HT-29 (cell line): Measurements from ENCODE around the gene EHBP1L1. TPM values are rescaled to one million over a fixed set of nuclear protein-coding genes. Genes with fewer than 3 reads are reported as not detected.

Experiments used
- DNase-seq: peaks from one replicate; pipeline ENCODE4 v3.0.0-alpha.2; 2015; ENCODE audit warnings: low spot score
- total RNA-seq: library from RNA; depleted of rRNA; stranded (reverse); fragments of >200 nt; shearing (Covaris generic); gene quantifications from 2 replicates; pipeline ENCODE4 v1.2.3, GENCODE V29; 2014

Gene EHBP1L1
- total RNA-seq, 1 experiment from 2014 or later, result 149 TPM

DNA sequence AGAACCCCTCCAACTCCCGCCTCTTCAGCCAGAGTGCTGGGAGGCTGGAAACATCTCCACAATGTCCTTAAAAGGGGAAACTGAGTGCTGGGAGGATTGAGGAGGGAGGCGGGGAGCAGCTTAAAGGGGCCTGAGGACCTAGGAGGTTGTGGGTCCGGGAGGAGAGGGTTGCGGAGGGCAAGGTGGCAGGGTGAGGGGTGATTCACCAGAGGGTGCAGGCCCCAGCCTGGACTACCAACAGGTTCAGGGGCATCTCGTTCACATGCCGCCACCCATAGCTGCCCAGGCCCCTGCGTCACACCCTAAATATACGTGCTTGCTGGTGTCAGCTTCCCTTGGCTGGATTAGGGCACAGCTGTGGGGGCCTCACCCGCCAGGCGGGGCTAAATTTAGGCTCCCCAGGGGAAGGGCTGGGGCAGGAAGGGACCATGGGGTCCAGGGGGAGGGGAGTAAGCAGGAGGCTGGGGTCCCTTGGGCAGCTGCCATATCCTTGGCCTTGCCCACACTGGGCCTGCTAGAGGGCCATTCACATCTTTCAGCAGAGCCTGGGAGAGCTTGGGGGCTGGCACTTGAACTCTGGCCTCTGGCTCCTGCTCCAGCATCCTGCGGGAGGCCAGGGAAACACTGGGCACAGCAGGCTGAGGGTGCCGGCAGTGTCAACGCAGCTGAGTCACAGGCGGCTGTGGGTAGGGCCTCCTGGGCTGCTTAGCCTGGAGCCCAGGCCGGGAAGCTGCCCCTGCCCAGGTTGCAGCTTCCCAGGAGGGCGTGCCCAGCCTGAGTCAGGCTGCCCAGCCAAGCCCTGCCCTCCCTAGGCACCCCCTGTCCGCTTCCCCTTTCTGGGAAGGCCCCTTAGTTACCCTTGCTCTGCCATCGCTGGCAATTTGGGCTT is 1.3 kb downstream of the EHBP1L1 start:
- peak; percentile 79 for DNase-seq

GRCh38 chr11:65577756-65578109 is 1.9 kb downstream of the EHBP1L1 start:
- no peak for DNase-seq

DNA sequence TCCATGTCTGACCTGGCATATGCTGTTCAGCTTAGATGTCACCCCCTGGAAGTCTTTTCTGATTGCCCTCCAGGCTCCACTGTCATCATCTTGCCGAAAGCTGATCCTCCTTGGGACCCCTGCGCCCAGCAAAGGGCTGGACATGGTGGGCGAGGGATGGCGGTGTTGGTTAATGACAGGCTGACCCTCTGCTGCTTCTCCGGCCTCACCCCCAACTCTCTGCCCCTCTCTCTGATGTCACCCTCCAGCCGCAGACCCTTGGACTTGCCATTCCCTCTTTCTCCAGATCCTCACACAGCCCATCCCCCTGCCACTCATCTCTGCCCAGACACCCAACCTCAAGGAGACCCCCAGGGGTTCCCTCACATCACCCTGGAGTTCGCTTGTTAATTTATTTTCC is 2.3 kb downstream of the EHBP1L1 start:
- no peak for DNase-seq

DNA sequence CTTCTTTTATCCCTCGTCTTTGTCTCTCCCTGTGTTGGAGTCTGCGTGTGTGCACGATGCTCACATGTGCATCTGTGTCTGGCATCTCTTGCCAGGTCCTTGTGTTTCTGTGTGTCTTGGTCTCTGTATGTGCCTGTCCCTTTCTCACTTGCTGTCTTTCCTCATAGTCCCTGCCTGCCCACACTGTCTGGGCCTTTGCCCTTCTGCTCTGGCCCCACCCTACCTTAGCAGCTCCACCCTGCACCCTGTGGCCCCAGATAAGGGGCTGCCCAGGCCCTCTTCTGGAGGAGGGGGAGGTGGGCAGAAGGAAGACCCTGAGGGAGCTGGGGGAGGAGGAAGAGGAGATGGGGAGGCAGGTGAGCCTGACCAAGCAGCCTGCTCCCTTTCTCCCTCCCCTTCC is 2.8 kb downstream of the EHBP1L1 start:
- no peak for DNase-seq

GRCh38 chr11:65579291-65579690 is 3.4 kb downstream of the EHBP1L1 start:
- DNase-seq, result no peak

DNA sequence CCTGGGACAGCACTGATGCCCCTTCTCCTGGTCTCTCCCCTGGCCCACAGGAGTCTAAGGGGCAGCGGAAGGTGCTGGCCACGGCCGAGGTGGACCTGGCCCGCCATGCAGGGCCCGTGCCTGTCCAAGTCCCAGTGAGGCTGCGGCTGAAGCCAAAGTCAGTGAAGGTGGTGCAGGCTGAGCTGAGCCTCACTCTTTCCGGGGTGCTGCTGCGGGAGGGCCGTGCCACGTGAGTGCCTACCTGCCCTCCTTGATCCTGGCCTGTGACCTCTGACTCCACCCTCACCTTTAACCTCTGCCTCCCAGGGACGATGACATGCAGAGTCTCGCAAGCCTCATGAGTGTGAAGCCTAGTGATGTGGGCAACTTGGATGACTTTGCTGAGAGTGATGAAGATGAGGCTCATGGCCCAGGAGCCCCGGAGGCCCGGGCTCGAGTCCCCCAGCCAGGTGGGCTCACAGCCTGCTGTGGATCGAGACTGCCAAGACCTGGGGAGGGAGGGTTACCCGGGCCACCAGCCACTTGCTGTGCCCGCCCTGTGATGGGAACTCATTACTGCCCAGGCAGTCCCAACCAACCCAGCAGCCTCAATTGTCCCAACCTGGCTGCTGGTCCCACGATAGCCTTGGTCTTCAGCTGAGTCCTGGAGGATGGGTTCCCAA is 4.3 kb downstream of the EHBP1L1 start:
- no peak for DNase-seq

DNA sequence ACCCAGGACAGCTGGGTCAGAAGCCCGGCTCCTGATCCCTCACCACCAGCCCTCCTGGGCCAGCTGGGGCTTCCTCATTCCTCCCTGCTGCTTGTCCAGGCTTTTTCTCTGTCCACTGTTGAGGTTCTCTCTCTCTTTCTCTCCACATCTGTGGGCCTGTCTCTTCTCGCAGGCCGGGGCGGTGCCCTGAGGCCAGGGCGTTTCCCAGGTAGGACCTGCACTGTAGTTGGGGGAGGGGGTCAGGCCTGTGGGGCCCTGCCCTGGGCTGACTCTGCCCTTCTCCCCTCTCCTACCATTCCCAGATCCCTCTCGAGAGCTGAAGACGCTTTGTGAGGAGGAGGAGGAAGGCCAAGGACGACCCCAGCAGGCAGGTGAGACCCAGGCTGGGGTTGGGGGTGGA is 4.9 kb downstream of the EHBP1L1 start:
- DNase-seq, result no peak

GRCh38 chr11:65581928-65582327 is 6.1 kb downstream of the EHBP1L1 start:
- no peak for DNase-seq

- no peak for DNase-seq
Observed at GRCh38 chr11:65583589-65583988, 7.7 kb downstream of the EHBP1L1 start.

DNA sequence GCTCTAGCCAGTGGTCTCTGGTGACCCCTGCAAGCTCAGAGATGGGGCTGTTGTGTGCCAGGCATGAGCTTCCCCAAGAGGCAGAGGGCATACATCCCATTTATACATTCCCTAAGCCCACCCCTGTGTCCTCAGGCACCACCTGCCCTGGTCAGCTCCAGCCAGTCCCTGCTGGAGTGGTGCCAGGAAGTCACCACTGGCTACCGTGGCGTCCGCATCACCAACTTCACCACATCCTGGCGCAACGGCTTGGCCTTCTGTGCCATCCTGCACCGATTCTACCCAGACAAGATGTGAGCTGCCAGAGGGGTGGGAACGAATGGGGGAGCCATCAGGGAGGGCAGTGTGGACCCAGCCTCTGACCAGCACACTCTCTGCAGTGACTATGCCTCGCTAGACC is 8.3 kb downstream of the EHBP1L1 start:
- DNase-seq, result no peak

- DNase-seq, result no peak
Observed at GRCh38 chr11:65584723-65585171, 8.9 kb downstream of the EHBP1L1 start.

- no peak for DNase-seq
Observed at GRCh38 chr11:65585396-65586246, 9.8 kb downstream of the EHBP1L1 start.

DNA sequence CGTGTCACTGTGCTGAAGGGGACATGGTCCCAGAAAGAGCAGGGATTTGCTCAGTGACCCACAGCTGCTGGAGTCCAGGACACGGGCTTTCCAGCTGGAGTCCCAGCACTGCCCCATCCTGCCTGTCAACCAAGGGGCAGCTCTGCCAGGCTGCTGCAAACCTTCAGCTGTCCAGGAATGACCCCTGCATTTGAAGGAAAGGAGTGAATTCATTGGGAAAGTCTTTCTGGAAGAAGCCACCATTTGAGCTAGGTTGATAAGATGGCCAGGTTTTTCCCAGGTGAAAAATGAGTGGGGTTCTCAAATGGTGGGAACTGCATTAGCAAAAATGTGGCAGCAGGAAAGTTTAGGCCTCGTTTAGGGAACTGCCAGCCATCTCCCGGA is 10.4 kb downstream of the EHBP1L1 start:
- DNase-seq, result no peak

GRCh38 chr11:65586676-65587075 is 10.8 kb downstream of the EHBP1L1 start:
- no peak for DNase-seq

DNA sequence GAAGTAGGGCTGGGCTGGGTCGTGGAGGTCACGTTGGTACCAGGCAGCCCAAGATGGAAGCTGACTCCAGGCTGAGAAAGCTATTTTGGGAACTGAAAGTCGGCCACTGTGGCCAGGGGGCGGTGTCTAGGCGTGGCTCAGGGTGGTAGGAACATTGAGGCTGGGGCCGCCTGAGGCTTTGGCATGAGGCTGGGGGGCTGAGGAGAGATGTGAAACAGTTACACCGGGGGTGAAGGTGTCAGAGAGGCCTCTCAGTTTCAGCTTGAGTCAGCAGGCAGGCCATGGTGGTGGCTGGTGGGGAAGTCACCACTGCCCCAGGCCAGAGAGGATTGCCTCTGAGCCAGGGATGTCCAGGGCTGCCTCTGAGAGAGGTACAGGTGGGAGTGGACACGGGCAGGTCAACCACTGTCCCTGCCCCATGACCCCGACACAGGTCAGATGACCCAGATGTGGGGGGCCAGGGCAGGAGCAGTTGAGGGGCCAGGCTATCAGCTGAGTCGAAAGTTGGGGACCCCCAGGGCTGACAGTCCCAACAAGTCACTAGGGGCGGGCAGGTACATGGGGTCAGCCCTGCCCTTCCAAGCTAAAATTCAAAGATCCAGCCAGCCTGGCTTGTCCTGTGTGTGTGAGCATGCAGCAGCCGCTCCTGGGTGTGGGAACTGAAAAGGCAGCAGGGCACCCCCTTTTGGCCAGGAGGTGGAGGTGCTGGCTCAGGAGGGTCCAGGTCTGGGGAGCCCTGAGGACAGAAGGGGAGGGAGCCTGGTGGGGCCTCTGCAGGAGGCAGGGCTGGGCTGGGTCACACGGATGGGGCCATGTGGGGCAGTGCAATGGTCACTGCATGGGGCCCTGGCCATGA is 12.6 kb downstream of the EHBP1L1 start:
- peak; percentile 67 for DNase-seq

GRCh38 chr11:65589444-65590239 is 13.8 kb downstream of the EHBP1L1 start:
- DNase-seq, result no peak

DNA sequence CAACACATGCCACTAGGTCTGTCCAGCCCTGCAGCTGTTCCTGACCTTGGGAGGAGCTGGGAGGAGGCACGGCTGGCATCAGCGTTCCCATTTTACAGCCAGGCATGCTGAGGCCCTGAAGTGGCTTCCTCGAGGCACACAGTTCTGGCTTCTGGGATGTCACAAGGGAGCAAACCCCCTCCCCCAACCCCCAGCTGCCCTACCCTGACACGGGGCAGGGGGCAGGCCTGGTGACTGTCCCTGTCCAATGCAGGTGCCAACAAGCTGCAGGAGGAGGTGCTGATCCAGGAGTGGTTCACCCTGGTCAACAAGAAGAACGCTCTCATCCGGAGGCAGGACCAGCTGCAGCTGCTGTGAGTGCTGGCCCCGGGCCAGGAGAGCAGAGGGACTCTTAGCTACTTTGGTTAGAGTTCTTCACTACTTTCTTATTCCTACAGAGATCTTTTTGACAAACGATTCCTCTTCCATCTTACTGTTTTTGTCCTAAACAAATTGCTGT is 14.4 kb downstream of the EHBP1L1 start:
- no peak for DNase-seq

DNA sequence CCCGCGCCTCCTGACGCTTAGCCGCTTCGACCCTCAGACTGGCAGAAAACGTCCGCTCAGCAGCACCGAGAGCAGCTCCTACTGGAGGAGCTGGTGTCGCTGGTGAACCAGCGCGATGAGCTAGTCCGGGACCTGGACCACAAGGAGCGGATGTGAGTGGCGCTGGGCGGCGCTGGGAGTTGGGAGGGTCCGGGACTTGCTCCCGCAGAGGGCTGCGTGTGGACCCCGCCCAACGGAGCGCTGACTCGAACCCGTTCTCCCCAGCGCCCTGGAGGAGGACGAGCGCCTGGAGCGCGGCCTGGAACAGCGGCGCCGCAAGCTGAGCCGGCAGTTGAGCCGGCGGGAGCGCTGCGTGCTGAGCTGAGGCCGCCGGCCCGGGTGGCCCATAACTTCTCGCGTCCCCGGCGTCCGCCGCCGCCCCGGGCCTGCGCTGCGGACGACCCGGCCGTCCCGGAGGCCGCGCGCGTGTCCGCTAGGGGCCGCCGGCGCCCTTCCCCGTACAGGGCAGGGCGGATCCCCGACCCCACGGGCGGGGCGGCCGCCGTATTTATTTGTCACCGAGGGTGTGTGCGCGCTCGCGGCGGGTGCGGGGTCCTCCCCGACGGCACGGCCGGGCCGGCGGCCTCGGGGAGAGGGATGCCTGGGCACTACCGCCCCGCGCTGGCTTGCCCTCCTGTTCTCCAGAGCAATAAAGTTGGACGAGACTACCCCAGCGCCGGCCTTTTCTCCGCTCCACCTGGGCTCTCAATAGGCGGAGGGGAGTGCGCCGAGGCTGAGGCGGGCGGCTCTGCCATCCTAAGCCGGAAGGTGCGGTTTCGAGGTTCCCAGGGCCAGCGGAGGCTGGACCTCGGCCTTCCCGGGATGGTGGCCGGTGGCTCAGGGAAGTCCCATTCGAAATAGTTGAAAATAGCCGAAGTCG is 16.3 kb downstream of the EHBP1L1 start:
- DNase-seq, result no peak
